Endodermal cell (in vitro differentiated cells): ENCODE data around the gene ATXN1. TPM values are rescaled to one million over a fixed set of nuclear protein-coding genes. Genes with fewer than 3 reads are reported as not detected.
A peak's percentile ranks its signal among the peaks of the same experiment; 100 is the strongest.

Experiments
- DNase-seq: peaks from one replicate; pipeline ENCODE4 v3.0.0-alpha.2; 2017
- H3K27ac ChIP-seq: 2 replicates; pipeline ENCODE4 v1.5.1; 2013; ENCODE audit warnings: mild to moderate bottlenecking, low read depth, low read length, moderate library complexity
- H3K27me3 ChIP-seq: 2 replicates; pipeline ENCODE4 v1.6.1; 2013; ENCODE audit warnings: mild to moderate bottlenecking, low read length, moderate library complexity; ENCODE audit not compliant: insufficient read depth, control insufficient read depth, poor library complexity, severe bottlenecking
- H3K36me3 ChIP-seq: 2 replicates; pipeline ENCODE4 v1.7.0; 2013; ENCODE audit warnings: mild to moderate bottlenecking, low read length, moderate library complexity; ENCODE audit not compliant: control insufficient read depth, insufficient read depth
- H3K4me1 ChIP-seq: one replicate; pipeline ENCODE4 v1.7.0; 2013; ENCODE audit warnings: low read length; ENCODE audit not compliant: control insufficient read depth, insufficient read depth
- H3K4me3 ChIP-seq: 2 replicates; pipeline ENCODE4 v1.5.1; 2013; ENCODE audit warnings: mild to moderate bottlenecking, low read length, moderate library complexity
- H3K9ac ChIP-seq: 2 replicates; pipeline ENCODE4 v1.6.1; 2013; ENCODE audit warnings: mild to moderate bottlenecking, low read length, moderate library complexity; ENCODE audit not compliant: poor library complexity, severe bottlenecking; ENCODE audit errors: extremely low read depth
- H3K9me3 ChIP-seq: 2 replicates; pipeline ENCODE4 v1.6.1; 2013; ENCODE audit warnings: mild to moderate bottlenecking, low read length, moderate library complexity; ENCODE audit not compliant: control insufficient read depth
- H3K27ac Mint-ChIP-seq: 2 replicates; pipeline ENCODE4 v1.8.0; 2020; ENCODE audit warnings: mixed read lengths
- H3K27me3 Mint-ChIP-seq: 2 replicates; pipeline ENCODE4 v1.8.0; 2021; ENCODE audit warnings: mild to moderate bottlenecking, mixed read lengths; ENCODE audit not compliant: insufficient read depth
- H3K36me3 Mint-ChIP-seq: 2 replicates; pipeline ENCODE4 v1.8.0; 2020; ENCODE audit warnings: low read depth, mixed read lengths
- H3K4me1 Mint-ChIP-seq: 2 replicates; pipeline ENCODE4 v1.8.0; 2020; ENCODE audit warnings: mixed read lengths
- H3K4me3 Mint-ChIP-seq: 2 replicates; pipeline ENCODE4 v1.8.0; 2020; ENCODE audit warnings: mild to moderate bottlenecking, moderate library complexity, mixed read lengths
- H3K9me3 Mint-ChIP-seq: 2 replicates; pipeline ENCODE4 v1.8.0; 2020; ENCODE audit warnings: mild to moderate bottlenecking, mixed read lengths
- WGBS, 2 experiments: methylation state at CpG; one replicate each; pipeline versions ENCODE4 v1.1.5 to v1.1.7; 2013; ENCODE audit warnings: missing lambda C conversion rate in 2 of 2, mixed read lengths in 1 of 2; ENCODE audit not compliant: insufficient coverage in 1 of 2, insufficient read length in 1 of 2; 5-methylcytosine and 5-hydroxymethylcytosine counted together
- total RNA-seq, 2 donors: library from RNA; stranded (reverse); fragmentation: NEBNext Ultra II Directional in 1 of 2; extraction: Animal tissue kit (Norgen Biotek cat#: 25700) in 1 of 2; gene quantifications; 2 replicates in 1 of 2; 3 replicates in 1 of 2; pipeline ENCODE4 v1.2.1, GENCODE V29; 2021
- TF ChIP-seq, protein P1 (sequence below): fragments of 200-600 bp; sonication (generic); conservative IDR thresholded peaks from 2 replicates; pipeline ENCODE4 v1.5.0; 2021; ENCODE audit warnings: antibody characterized with exemption, mild to moderate bottlenecking

ATXN1 gene
- total RNA-seq, 2 donors from 2014 or later = 10.4 to 15.9 TPM

GRCh38 chr6:16759181-16759645 lies 2.0 kb downstream of the ATXN1 start:
- Histone ChIP-seq H3K4me1 (peaks cover 9% of the 10 kb centered on the region), H3K27me3 (peaks cover 9% of the 10 kb centered on the region), H3K9ac (peak overlapping the region; percentile 74), H3K36me3 (no peaks in the 10 kb centered on the region), H3K9me3 (no peaks in the 10 kb centered on the region), H3K4me3 (peak overlapping the region; percentile 89), H3K27ac (no peak overlapping the region)
- TF ChIP-seq, protein P1, sequence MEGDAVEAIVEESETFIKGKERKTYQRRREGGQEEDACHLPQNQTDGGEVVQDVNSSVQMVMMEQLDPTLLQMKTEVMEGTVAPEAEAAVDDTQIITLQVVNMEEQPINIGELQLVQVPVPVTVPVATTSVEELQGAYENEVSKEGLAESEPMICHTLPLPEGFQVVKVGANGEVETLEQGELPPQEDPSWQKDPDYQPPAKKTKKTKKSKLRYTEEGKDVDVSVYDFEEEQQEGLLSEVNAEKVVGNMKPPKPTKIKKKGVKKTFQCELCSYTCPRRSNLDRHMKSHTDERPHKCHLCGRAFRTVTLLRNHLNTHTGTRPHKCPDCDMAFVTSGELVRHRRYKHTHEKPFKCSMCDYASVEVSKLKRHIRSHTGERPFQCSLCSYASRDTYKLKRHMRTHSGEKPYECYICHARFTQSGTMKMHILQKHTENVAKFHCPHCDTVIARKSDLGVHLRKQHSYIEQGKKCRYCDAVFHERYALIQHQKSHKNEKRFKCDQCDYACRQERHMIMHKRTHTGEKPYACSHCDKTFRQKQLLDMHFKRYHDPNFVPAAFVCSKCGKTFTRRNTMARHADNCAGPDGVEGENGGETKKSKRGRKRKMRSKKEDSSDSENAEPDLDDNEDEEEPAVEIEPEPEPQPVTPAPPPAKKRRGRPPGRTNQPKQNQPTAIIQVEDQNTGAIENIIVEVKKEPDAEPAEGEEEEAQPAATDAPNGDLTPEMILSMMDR = no peak
- no peak for DNase-seq
- 0 to 4% methylated on average over 2 to 8 of the region's 8 CpGs for WGBS, 2 experiments
- Mint-ChIP-seq H3K4me1 (peaks cover 25% of the 10 kb centered on the region), H3K4me3 (peak overlapping the region; percentile 84), H3K27me3 (peaks cover 3% of the 10 kb centered on the region), H3K36me3 (no peaks in the 10 kb centered on the region), H3K27ac (peak overlapping the region; percentile 62), H3K9me3 (no peaks in the 10 kb centered on the region)

DNA sequence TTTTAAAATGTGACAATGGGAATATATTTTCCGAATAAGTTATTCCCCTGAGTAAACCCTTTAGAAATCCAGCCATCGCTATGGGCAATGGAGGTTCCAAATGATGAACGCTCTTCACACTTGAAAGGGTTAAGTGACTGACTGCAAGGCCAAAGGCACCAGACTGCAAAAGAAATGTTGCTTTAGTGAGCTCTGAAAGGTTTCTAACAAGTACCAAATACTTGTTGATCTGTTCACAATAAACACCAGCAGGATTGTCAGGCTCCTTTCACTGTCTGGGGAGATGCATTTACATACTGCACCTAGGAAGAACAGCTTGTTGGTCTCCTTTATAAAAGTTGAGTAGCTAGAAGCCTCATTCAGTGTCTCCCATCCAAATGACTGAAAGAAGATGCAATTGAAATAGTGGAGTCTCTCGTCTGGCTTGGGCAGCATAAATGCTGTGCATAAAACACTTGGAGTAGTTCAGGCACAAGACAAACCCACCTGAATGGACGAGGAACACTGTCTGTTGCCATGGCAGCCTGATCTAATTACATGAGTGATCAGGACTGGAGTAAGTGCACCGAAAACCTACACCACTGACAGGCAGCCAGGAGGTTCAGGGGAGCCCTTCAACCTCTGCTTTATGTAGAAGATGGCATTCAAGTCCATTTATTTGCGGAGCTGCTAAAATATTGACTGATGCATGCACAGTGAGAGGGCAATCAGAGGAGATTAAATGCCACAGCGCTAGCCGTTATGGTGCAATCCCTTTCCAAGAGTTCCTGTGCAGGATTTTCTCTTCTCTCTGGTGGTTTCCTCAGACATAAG lies 2.9 kb downstream of the ATXN1 start:
- Mint-ChIP-seq H3K4me1 (peaks cover 25% of the 10 kb centered on the region), H3K27ac (no peak overlapping the region)
- 28 to 34% methylated on average over 8 to 9 of the region's 9 CpGs for WGBS, 2 experiments

GRCh38 chr6:16757332-16757731 lies 3.9 kb downstream of the ATXN1 start:
- 83 to 100% methylated on average over 1 of the region's 1 CpG for WGBS, 2 experiments
- H3K27me3 ChIP-seq = peaks cover 9% of the 10 kb centered on the region
- H3K27ac ChIP-seq = no peak overlapping the region
- H3K4me3 Mint-ChIP-seq = no peak overlapping the region
- DNase-seq = no peak
- H3K27ac Mint-ChIP-seq = no peak overlapping the region
- peaks cover 25% of the 10 kb centered on the region for H3K4me1 Mint-ChIP-seq
- no peaks in the 10 kb centered on the region for H3K9me3 ChIP-seq
- H3K9me3 Mint-ChIP-seq = no peaks in the 10 kb centered on the region
- no peak overlapping the region for H3K4me3 ChIP-seq
- TF ChIP-seq, protein P1 = no peak
- peaks cover 6% of the 10 kb centered on the region for H3K4me1 ChIP-seq
- H3K27me3 Mint-ChIP-seq = peaks cover 3% of the 10 kb centered on the region
- H3K9ac ChIP-seq = no peak overlapping the region
- H3K36me3 ChIP-seq = no peaks in the 10 kb centered on the region
- no peaks in the 10 kb centered on the region for H3K36me3 Mint-ChIP-seq

More for the DNA sequence above, 2.9 kb downstream of the ATXN1 start:
- H3K27me3 Mint-ChIP-seq = peaks cover 3% of the 10 kb centered on the region
- Histone ChIP-seq H3K4me1 (peaks cover 8% of the 10 kb centered on the region), H3K36me3 (no peaks in the 10 kb centered on the region), H3K27me3 (peaks cover 9% of the 10 kb centered on the region), H3K9me3 (no peaks in the 10 kb centered on the region), H3K4me3 (peak overlapping the region; percentile 89), H3K9ac (peak overlapping the region; percentile 74), H3K27ac (peak overlapping the region; percentile 47)
- TF ChIP-seq, protein P1 = no peak
- peak; percentile 68 for DNase-seq
- H3K9me3 Mint-ChIP-seq = no peaks in the 10 kb centered on the region
- peak overlapping the region; percentile 84 for H3K4me3 Mint-ChIP-seq
- H3K36me3 Mint-ChIP-seq = no peaks in the 10 kb centered on the region
